SH-SY5Y (cell line): Measurements from ENCODE around the gene BRD3.

Experiments
- GATA2 ChIP-seq: IDR thresholded peaks from 2 replicates; pipeline ENCODE4 v1.6.1; 2011; ENCODE audit warnings: mild to moderate bottlenecking, low read depth, low read length
- GATA3 ChIP-seq: IDR thresholded peaks from 2 replicates; pipeline ENCODE4 v1.6.1; 2011; ENCODE audit warnings: low read depth, mild to moderate bottlenecking, low read length, moderate library complexity

Gene BRD3

DNA sequence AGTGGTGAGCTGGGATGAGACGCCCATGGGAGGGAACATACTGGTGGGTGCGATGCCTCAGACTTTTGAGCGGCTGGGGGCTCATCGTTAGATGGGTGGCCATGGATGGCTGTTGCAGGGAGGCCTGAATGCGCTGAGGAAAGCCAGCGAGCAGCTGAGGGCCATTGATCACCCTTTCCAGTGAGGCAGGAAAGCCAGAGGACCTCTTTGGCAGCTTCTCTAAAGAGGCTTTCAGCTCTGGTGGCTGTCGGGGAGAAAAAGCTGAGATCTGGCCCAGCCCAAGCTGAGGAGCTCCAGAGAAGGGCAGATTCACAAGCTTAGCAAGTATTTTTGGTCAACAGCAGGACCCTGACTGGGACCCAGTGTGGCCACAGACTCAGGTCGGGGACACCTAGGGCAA is 62.4 kb downstream of the BRD3 start:
- TF ChIP-seq GATA2 (no peak), GATA3 (no peak)

DNA sequence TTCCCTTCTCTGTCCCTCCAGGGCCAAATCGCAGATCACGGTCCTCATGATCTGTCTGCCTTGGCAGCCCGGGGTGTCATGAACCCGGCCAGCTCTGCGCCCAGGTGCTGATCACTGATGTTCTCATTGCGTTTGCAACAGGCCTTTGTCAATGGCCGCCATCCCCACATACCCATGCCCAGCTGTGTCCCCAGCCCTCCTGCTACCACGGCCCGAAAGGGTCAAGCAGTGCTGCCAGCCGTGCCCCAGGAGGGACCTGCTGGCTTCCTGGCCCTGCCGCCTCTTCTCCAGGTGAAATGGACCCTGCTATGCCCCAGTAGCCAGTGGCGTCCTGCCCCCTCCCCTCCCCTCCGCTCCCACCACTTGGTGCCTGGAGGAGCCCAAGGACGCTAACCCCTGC is 62.9 kb downstream of the BRD3 start:
- TF ChIP-seq GATA3: no peak
- TF ChIP-seq GATA2: no peak

DNA sequence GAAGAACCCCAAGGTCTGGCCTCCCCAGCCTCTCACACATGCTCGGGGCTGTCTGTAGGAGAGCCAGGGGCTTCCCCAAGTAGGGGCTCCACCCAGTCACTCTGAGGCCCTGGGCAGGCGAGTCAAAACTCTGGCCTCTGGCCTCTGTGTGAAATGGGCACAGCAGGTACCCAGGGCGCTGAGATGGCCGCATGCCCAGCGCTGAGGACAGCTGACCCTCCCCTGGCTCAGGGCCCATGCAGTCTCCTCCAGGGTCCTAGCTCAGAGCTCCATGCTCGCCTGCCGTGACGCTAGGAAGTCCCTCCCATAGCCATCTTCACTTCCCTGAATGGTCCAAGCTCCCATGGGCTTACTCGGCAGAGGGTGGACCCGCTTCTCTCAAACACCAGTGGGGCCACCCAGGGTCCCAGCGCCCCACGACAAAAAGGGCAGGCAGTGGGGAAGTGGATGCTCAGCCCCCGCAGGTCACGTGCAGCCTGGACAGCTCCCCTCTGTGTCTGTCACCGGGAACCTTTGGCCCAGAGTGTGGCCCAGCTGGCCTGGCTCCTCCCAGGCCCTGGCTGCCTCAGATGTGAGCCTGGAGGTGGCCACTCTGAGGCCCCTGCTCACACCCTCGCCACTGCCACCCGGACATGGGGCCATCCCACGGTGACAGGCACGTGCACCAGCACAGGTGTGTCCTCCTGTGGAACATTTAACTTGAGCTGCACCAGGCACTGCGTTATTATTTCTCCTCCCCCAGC is 63.5 kb downstream of the BRD3 start:
- TF ChIP-seq GATA3 (no peak), GATA2 (no peak)

DNA sequence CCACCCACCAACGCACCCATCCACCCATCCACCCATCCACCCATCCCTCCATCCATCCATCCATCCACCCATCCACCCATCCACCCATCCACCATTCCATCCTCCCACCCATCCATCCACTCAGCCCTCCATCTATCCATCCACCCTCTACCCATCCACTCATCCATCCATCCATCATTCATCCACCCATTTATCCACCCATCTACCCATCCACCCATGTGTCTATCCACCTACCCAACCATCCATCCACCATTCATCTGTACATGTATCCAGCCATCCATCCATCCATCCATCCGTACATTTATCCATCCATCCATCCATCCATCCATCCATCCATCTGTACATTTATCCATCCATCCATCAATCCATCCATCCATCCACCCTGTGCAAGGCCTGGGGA is 64.6 kb downstream of the BRD3 start:
- TF ChIP-seq GATA2 (no peak), GATA3 (no peak)

DNA sequence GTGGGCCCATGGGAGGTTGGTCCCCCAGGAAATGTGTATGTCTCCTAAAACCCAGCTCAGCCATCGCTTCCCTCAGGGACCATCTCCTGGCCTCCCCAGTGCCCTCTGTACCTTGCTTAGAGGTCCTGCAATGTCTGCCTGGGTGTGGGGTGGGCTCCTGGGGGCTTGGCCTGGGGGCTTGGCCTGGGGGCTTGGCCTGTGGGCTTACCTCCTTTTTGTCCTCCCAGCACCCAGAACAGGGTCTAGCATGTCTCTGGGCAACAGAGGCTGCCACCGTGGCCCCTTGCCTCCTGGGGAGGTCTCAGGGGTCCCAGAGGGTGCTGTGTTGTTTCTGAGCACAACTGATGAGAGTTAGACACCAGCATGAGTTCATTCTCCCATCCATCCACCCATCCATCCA is 65.0 kb downstream of the BRD3 start:
- TF ChIP-seq GATA3 (no peak), GATA2 (no peak)

DNA sequence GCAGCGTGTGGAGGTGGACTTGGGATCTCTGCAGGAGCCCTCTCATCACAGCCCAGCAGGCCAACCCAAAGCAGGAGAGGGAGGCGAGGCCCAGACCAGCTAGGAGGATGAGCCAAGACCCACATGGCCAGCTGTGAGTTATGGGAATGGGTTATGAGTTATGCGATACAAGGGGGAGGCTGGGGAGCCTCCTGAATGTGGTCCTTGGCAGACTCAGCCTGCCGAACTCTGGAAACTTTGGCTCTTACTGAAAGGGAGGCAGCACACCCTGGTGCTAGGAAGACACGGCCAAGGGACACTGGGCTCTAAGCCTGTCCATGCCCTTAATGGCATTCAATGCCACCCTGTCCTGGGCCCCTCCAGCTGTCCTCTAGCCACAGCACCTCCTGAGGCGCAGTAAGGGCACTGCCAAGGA is 68.0 kb downstream of the BRD3 start:
- TF ChIP-seq GATA3 (no peak), GATA2 (no peak)

DNA sequence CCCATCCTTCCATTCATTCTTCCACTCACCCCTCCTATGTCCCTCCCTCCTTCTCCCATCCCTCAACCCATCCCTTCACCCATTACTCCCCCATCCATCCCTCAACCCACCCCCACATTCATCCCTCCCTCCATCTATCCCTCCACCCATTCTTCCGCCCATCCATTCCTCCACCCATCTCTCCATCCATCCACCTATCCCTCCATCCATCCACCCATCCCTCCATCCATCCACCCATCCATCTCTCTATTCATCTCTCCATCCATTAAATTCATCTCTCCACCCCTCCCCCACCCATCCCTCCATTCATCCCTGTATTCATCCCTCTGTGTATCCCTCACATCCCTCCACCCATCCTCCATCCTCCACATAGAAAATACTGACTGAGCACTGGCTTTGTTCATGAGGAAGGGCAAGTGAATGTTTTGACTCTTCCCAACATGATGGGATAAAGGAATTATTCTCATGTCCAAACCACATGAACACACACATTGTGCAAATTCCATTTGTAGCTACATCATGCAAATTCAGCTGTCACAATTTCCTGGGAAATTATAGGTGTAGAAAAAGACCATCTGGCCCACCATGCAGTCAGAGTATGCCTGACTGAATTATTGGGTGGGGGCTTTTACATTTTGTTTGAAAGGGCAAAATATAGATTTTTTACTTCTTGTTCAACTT is 68.8 kb downstream of the BRD3 start:
- no peak for TF ChIP-seq GATA2
- TF ChIP-seq GATA3: no peak

DNA sequence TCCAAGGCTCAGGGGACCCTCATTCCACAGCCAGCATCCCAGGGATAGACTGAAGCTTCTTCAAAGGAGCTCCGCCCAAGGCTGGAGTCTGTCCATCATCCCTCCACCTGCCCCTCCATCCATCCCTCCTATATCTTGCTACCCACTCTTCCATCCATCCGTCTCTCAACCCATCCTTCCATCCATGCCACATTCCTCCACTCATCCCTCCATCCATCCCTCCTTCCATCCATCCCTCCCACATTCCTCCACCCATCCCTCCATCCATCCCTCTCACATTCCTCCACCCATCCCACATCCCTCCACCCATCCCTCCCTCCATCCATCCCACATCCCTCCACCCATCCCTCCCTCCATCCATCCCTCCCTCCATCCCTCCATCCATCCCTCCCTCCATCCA is 70.2 kb downstream of the BRD3 start:
- no peak for TF ChIP-seq GATA3
- no peak for TF ChIP-seq GATA2

DNA sequence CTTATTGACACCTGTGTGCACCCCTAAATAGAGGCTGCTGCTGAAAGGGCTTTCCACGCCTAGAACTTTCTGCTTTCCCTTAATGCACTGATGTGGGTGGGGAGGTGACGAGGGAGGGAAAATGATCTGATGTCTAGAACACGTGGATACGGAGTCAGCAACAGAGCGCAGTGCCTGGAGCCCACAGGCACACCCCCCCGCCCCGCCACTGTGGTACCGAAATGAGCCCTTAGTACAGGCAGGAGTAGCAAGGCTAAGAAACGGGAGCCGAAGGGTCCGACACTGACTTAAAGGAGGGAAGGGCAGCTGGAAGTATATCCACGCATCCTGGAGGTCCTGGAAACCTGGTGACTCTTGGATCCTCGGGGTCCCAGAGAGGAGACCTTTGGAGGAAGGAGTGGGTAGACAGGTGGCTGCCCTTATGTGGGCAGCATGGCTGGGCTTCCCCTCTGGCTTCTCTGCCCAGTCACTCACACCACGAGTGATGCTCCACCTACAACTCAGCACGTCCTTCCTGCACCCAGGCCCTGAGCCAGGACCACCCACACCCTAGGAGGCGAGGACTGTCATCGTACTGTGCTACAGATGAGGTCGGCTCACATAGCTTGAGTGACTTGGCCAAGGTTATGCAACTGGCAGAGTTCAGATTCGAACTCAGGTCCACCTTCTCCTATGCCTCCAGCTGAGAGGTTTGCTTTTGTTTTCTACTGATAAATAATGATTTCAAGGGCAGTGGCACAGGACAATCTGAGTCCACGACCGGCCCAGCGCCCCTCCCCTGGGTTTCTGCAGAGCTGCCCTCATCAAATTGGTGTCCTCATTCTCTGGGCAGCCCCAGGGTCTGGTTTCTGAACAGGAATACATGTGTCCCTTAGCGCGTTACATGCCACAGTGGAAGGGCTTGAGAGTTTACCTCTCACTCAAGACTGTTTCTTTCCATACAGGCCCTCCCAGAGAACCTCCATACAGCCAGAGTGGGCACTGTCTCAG is 71.0 kb downstream of the BRD3 start:
- no peak for TF ChIP-seq GATA3
- TF ChIP-seq GATA2: no peak

DNA sequence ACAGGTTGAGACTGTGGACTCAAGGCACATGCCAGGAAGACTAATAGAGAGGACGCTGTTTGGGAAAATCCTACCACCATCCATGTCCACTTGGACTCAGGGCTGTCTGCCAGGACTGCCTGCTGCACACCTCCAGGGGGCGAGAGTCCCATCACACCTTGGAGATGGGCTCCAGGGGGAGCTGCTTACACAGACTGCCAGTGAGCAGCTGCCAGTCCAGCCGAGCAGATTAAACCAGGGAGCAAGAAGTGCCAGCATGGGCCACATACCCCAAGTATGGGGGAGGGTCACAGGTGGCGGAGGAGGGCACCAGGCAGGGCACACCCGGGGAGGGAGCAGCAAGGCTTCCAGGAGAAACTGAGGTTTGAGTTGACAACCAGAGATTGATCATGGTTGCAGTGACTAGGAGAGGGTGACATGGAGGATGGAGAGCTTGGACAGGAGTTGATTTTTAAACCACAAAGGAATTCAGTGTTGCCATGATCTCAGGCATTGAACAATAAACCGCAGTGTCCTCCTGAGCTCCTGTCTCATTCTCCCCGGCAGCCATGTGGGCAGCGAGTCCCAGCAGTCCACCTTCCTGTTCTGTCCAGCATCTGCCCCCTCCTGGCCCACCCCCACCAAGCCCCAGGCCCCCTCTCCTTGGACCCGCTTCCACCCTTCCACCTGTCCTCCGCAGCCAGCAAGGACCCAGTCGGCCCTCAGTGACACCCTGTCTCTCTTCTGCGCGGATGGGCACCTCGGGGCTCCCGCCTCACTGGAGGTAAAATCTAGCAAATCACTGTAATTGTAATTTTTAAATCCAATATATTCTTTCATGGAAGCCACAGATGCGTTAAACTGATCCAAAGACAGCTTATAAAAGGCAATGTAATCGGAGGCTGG is 72.6 kb downstream of the BRD3 start:
- TF ChIP-seq GATA2: no peak
- TF ChIP-seq GATA3: no peak

DNA sequence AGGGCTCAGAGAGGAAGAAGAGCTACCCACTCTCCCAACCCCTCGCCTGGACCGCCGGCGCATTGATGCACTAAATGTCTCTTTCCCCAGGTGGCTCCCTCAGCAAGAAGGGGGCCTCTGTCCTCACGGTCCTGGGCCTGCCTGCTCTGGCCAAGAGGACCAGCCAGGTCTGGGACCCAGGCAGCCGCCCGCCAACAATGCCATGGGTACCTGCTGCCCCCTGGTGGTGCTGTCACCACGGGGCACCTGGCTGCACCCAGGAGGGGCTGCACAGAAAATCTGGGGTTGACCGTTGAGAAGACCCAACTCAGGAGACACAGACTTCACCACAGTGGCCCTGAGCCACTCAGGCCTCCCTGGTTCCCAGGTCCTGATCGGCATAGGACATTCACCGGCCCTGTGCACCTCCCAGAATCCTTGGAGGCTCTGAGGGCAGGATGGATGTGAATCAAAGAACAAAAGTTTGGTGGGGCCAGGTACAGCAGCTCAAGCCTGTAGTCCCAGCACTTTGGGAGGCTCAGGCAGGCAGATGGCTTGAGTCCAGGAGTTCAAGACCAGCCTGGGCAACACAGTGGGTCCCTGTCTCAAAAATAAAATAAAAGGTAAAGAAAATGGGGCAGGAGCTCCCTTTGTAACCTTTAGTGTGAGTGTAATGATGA is 73.3 kb downstream of the BRD3 start:
- TF ChIP-seq GATA3: no peak
- no peak for TF ChIP-seq GATA2

DNA sequence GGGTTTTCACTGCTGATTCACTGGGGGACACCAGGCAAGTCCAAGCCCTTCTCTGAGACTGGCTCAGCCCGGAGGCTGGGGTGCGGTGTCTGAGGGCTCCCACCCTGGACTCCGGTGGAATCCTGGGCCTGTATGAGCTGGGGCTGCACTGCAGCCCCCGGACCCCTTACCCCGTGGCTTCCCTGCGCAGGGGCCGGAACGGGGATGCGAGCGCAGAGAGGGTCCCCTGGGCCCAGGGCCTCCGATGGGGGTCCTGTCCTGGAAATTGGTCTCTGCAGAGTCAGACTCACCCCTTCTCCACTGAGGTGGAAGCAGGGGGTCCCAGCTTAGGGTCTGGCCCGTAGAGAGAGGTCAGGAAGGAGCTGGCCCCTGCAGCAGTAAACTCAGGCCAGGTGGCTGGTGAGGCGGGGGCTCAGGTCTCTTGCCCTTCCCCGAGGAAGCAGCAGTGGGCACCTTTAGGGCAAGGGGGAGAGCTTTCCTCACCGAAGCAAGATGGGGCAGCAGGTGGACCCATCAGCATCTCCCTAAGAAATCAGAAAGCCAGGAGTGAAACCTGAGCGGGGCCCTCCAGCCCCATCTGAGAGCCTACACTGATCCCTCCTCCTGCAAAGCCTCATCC is 74.1 kb downstream of the BRD3 start:
- TF ChIP-seq GATA2 (no peak), GATA3 (no peak)
